Activated CD8-positive, alpha-beta memory T cell treated with anti-CD3 and anti-CD28 coated beads, Interleukin-2, amount 10 ng/mL, durations not matched to agents 7 days and 5 days (primary cell): ENCODE data around the gene CFD. TPM values are rescaled to one million over a fixed set of nuclear protein-coding genes. Genes with fewer than 3 reads are reported as not detected.
"Not testable (repeated sequence)": the region's sequence is repeated elsewhere in the genome, so short reads cannot be mapped to it uniquely, and the experiment has no call there.

Experiments used
- ATAC-seq: fragments of 150-1000 bp; cut with Tn5 transposase; one replicate; pipeline ENCODE4 v1.10.0; 2021; ENCODE audit warnings: moderate library complexity
- CTCF ChIA-PET: fragments of 350-600 bp; sonication (Branson Sonifier 250); formaldehyde crosslinking; loops from one replicate; lab custom pipeline; 2021; ENCODE audit warnings: antibody characterized with exemption; lab: Charles Lee
- DNase-seq: peaks from one replicate; pipeline ENCODE4 v3.0.0-alpha.2; 2020
- H3K27ac Mint-ChIP-seq: one replicate; pipeline ENCODE4 v1.8.0; 2021; ENCODE audit warnings: mild to moderate bottlenecking, mixed read lengths
- H3K27me3 Mint-ChIP-seq: one replicate; pipeline ENCODE4 v1.8.0; 2021; ENCODE audit warnings: mixed read lengths
- H3K36me3 Mint-ChIP-seq: one replicate; pipeline ENCODE4 v1.8.0; 2021; ENCODE audit warnings: mild to moderate bottlenecking, mixed read lengths
- H3K4me1 Mint-ChIP-seq: one replicate; pipeline ENCODE4 v1.8.0; 2021; ENCODE audit warnings: mixed read lengths
- H3K4me3 Mint-ChIP-seq: one replicate; pipeline ENCODE4 v1.8.0; 2021; ENCODE audit warnings: mild to moderate bottlenecking, moderate library complexity, mixed read lengths
- H3K9me3 Mint-ChIP-seq: one replicate; pipeline ENCODE4 v1.8.0; 2022; ENCODE audit warnings: low read depth, mixed read lengths
- total RNA-seq, 2 experiments: library from RNA; stranded (reverse); gene quantifications; one replicate each; pipeline ENCODE4 v1.2.3, GENCODE V29; 2021

Gene CFD
- total RNA-seq, 2 experiments from 2014 or later: 0.66 to 1.5 TPM

DNA sequence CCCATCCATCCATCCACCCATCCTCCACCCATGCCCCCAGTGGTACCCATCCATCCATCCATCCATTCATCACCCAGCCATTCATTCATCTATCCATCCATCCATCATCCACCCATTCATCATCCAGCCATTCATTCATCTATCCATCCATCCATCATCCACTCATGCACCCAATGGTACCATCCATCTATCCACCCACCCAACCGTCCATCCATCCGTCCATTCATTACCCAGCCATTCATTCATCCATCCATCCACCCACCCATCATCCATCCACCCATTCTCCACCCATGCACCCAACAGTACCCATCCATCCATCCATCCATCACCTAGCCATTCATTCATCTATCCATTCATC lies 43.0 kb upstream of the CFD start:
- Mint-ChIP-seq H3K4me3 (no peak overlapping the region), H3K27me3 (peaks cover 2% of the 10 kb centered on the region), H3K9me3 (no peaks in the 10 kb centered on the region), H3K36me3 (peaks cover 26% of the 10 kb centered on the region), H3K4me1 (no peaks in the 10 kb centered on the region), H3K27ac (no peak overlapping the region)
- DNase-seq (no peak), ATAC-seq (no peak)
- CTCF ChIA-PET: no interaction called here

GRCh38 chr19:820212-820611 lies 39.3 kb upstream of the CFD start:
- DNase-seq, H3K27ac Mint-ChIP-seq, H3K9me3 Mint-ChIP-seq, H3K4me1 Mint-ChIP-seq, H3K4me3 Mint-ChIP-seq, ATAC-seq: not testable (repeated sequence)
- Mint-ChIP-seq H3K36me3 (peaks cover 11% of the 10 kb centered on the region), H3K27me3 (peaks cover 17% of the 10 kb centered on the region)
- CTCF ChIA-PET: interaction anchor here (0.6 kb wide), 1 partner anchor 127 kb away, joined by 3 read pairs; no protein-coding TSS in a partner anchor

- Mint-ChIP-seq H3K4me3 (no peak overlapping the region), H3K27ac (no peak overlapping the region), H3K27me3 (peaks cover 17% of the 10 kb centered on the region), H3K36me3 (peaks cover 4% of the 10 kb centered on the region), H3K4me1 (no peaks in the 10 kb centered on the region), H3K9me3 (no peaks in the 10 kb centered on the region)
- no peak for ATAC-seq
- DNase-seq: no peak
- CTCF ChIA-PET: no interaction called here
Measured at GRCh38 chr19:821231-821824, 38.1 kb upstream of the CFD start.

DNA sequence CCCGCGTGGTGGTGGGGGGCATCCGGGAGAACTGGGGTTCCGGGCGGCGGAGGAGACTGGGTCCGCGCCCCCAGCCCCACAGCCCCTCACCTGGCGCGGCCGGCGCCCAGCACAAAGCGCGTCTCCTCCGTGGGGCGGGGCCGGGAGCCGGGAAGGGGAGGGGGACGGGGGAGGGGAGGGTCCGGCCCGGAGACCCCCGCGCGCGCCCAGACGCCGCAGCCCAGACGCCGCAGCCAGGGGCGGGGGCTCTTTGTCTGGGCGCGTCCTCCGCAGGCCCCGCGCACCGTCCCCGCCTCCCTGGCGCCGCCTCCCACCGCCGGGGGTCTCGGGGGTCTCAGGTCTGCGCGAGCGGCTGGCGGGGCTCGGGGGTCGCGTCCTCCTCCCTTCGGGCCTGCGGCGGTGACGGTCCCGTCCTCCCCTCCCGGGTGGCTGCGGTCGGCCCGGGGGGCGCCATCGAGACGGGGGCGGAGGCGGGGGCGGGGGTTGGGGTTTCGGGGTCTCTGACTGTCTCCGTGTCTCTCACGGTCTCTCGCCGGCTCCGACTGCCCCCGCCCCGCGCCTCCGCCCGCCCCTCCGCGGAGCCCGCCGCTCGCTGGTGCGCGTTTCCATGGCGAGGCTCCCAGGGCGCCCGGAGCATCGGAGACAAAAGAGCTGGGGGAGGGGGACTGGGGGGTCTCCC lies 37.5 kb upstream of the CFD start, which contains the start of gene PLPPR3:
PLPPR3 (minus strand) TSS at position 131 of the 679 bp plus-strand sequence. CDS start 396 bp downstream, outside the sequence.
- ATAC-seq (no peak), DNase-seq (no peak)
- CTCF ChIA-PET: no interaction called here
- Mint-ChIP-seq H3K27ac (no peak within 1 kb of the TSS), H3K36me3 (no peaks in the 10 kb centered on the region), H3K27me3 (peaks cover 17% of the 10 kb centered on the region), H3K4me1 (no peaks in the 10 kb centered on the region), H3K9me3 (no peaks in the 10 kb centered on the region), H3K4me3 (no peak within 1 kb of the TSS)

GRCh38 chr19:823565-824121 lies 35.8 kb upstream of the CFD start:
- ATAC-seq (no peak), DNase-seq (no peak)
- H3K36me3 Mint-ChIP-seq: no peaks in the 10 kb centered on the region
- H3K9me3 Mint-ChIP-seq: no peaks in the 10 kb centered on the region
- no peak overlapping the region for H3K4me3 Mint-ChIP-seq
- no peak overlapping the region for H3K27ac Mint-ChIP-seq
- peaks cover 17% of the 10 kb centered on the region for H3K27me3 Mint-ChIP-seq
- H3K4me1 Mint-ChIP-seq: no peaks in the 10 kb centered on the region
- CTCF ChIA-PET: interaction anchor here (0.7 kb wide), 1 partner anchor 149 kb away, joined by 3 read pairs; no protein-coding TSS in a partner anchor

- CTCF ChIA-PET: interaction anchor here (0.6 kb wide), 1 partner anchor 699 kb away, joined by 3 read pairs; no protein-coding TSS in a partner anchor
- Mint-ChIP-seq H3K27me3 (peaks cover 17% of the 10 kb centered on the region), H3K9me3 (no peaks in the 10 kb centered on the region), H3K4me1 (no peaks in the 10 kb centered on the region), H3K27ac (no peak overlapping the region), H3K36me3 (no peaks in the 10 kb centered on the region), H3K4me3 (no peak overlapping the region)
- DNase-seq: no peak
- ATAC-seq: no peak
Measured at GRCh38 chr19:824885-825284, 34.6 kb upstream of the CFD start.

GRCh38 chr19:825897-826644 lies 33.4 kb upstream of the CFD start:
- H3K27ac Mint-ChIP-seq: no peak overlapping the region

DNA sequence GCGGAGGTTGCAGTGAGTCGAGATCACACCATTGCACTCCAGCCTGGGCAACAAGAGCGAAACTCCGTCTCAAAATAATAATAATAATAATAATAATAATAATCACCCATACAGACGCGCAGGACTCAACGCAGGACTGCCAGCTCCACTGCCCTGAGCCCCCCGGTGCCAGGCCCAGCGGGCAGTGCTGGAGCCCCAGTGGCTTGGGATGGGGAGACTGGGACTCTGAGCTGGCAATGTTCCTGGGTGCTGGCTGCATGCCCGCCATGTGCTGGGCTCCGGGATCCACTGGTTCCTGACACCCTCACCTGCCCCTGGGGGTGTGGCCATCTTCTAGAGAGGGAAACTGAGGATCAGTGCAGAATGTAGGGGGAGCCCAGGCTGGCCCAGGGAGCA lies 32.2 kb upstream of the CFD start:
- H3K4me1 Mint-ChIP-seq: no peaks in the 10 kb centered on the region
- H3K27me3 Mint-ChIP-seq: peaks cover 15% of the 10 kb centered on the region
- H3K27ac Mint-ChIP-seq: no peak overlapping the region
- DNase-seq (no peak), ATAC-seq (no peak)
- no peaks in the 10 kb centered on the region for H3K36me3 Mint-ChIP-seq
- H3K4me3 Mint-ChIP-seq: no peak overlapping the region
- no peaks in the 10 kb centered on the region for H3K9me3 Mint-ChIP-seq
- CTCF ChIA-PET: no interaction called here

More at GRCh38 chr19:825897-826644, 33.4 kb upstream of the CFD start:
- H3K4me1 Mint-ChIP-seq: no peaks in the 10 kb centered on the region
- no peaks in the 10 kb centered on the region for H3K36me3 Mint-ChIP-seq
- H3K27me3 Mint-ChIP-seq: peaks cover 15% of the 10 kb centered on the region
- DNase-seq (no peak), ATAC-seq (no peak)
- no peak overlapping the region for H3K4me3 Mint-ChIP-seq
- H3K9me3 Mint-ChIP-seq: no peaks in the 10 kb centered on the region
- CTCF ChIA-PET: no interaction called here

DNA sequence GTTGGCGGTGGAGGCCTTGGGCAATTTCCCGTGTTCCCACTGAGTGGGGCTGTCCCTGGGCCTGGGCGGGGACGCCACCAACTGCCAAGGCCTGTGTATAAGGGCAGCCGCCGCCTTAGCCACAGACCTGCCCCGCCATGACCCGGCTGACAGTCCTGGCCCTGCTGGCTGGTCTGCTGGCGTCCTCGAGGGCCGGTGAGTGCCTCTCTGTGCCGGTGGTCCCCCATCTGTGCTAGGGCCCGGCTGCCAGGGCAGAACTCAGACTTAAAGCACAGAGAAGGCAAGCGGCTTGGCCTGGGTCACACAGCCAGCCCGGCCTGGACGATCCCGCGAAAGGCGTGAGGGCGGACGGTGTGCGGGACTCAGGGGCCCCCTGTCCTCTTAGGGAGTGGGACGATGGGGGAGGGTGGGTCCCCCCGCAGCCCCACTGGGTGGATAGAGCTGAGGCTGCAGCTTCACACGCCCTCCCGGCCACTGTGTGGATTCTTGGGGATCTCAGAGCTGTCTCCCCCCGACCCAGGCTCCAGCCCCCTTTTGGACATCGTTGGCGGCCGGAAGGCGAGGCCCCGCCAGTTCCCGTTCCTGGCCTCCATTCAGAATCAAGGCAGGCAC lies 31.6 kb upstream of the CFD start, which contains the start of gene AZU1:
AZU1 (plus strand) TSS at position 128 of the 612 bp plus-strand sequence; CDS start at position 138, 10 bp downstream.
- Mint-ChIP-seq H3K4me3 (no peak within 1 kb of the TSS), H3K36me3 (no peaks in the 10 kb centered on the region), H3K9me3 (no peaks in the 10 kb centered on the region), H3K27me3 (peaks cover 12% of the 10 kb centered on the region), H3K27ac (no peak within 1 kb of the TSS), H3K4me1 (no peaks in the 10 kb centered on the region)
- no peak for ATAC-seq
- no peak for DNase-seq
- CTCF ChIA-PET: no interaction called here

DNA sequence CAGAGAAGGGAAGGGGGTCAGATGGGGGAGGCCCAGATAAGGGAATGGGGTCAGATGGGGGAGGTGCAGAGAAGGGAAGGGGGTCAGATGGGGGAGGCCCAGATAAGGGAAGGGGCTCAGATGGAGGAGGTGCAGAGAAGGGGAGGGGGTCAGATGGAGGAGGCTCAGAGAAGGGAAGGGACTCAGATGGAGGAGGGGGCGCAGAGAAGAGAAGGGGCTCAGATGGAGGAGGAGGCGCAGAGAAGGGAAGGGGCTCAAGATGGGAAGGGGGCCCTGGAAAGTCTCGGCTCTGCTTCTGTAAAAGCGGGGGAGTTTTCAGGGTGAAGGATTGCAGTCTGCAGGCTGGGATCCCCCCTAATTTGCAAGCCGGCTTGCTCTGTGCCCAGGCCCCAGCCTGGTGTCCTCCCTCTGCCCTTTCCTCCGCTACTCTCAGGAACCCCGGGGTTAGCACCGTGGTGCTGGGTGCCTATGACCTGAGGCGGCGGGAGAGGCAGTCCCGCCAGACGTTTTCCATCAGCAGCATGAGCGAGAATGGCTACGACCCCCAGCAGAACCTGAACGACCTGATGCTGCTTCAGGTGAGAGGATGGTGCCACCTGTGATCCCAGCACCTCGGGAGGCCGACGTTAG lies 30.2 kb upstream of the CFD start:
- Mint-ChIP-seq H3K27me3 (no peaks in the 10 kb centered on the region), H3K36me3 (no peaks in the 10 kb centered on the region), H3K9me3 (no peaks in the 10 kb centered on the region), H3K4me1 (no peaks in the 10 kb centered on the region), H3K4me3 (no peak overlapping the region), H3K27ac (no peak overlapping the region)
- DNase-seq (no peak), ATAC-seq (no peak)
- CTCF ChIA-PET: no interaction called here

DNA sequence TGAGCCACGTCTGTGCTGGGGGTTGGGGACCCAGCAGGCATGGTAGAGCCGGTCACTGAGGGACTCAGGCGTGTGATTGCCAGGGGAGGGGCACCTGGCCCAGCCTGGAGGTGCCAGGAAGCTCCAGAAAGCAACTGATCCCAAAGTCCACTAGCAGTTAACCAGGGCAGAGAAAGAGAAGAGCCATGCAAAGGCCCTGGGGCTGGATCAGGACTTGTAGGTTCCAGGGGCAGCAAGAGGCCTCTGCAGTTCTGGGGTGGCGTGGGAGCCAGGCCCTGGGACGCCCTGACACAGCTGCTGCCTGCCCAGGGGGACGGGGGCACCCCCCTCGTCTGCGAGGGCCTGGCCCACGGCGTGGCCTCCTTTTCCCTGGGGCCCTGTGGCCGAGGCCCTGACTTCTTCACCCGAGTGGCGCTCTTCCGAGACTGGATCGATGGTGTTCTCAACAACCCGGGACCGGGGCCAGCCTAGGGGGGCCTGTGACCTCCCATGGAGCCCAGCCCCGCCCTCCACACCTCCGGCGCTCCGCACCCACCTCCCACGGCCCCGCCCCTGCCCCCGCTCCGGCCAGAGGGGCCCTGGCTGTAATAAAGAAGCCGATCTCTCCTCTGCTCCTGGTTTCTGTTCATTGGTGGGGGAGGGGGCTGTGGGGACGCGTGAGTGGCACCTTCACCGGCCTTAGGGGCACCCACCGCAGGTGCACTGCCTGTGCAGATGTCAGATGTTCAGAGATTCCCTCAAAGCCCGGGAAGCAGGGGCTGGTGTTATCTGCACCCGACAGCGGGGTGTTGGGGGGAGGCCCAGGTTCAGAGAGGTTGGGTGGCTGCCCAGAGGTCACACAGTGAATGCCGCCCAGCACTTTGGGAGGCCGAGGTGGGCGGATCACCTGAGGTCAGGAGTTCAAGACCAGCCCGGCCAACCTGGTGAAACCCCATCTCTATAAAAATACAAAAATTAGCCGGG lies 27.8 kb upstream of the CFD start:
- Mint-ChIP-seq H3K36me3 (no peaks in the 10 kb centered on the region), H3K4me1 (peaks cover 3% of the 10 kb centered on the region), H3K9me3 (no peaks in the 10 kb centered on the region), H3K4me3 (no peak overlapping the region), H3K27ac (no peak overlapping the region), H3K27me3 (peaks cover 5% of the 10 kb centered on the region)
- no peak for ATAC-seq
- CTCF ChIA-PET: no interaction called here
- DNase-seq: no peak

- Mint-ChIP-seq H3K27me3 (peaks cover 7% of the 10 kb centered on the region), H3K4me3 (no peak overlapping the region), H3K27ac (no peak overlapping the region), H3K4me1 (peaks cover 3% of the 10 kb centered on the region), H3K9me3 (no peaks in the 10 kb centered on the region), H3K36me3 (no peaks in the 10 kb centered on the region)
- ATAC-seq (no peak), DNase-seq (no peak)
- CTCF ChIA-PET: no interaction called here
Measured at GRCh38 chr19:834216-834615, 25.2 kb upstream of the CFD start.
